H1 (cell line): ENCODE data around the gene NUDT2. TPM values are rescaled to one million over a fixed set of nuclear protein-coding genes. Genes with fewer than 3 reads are reported as not detected.

Experiments
- CTCF ChIA-PET: fragments of 300-600 bp; sonication (Branson Sonifier 250); formaldehyde crosslinking; loops from one replicate; lab custom pipeline; 2021; ENCODE audit not compliant: partially characterized antibody; lab: Charles Lee
- POLR2A ChIA-PET: fragments of 300-600 bp; sonication (Branson Sonifier 250); formaldehyde crosslinking; loops from one replicate; lab custom pipeline; 2021; ENCODE audit warnings: inconsistent platforms; ENCODE audit not compliant: partially characterized antibody; lab: Charles Lee
- DNase-seq, 2 experiments: peaks; one replicate each; pipeline versions ENCODE4 v3.0.0 to v3.0.0-alpha.2; 2010 to 2022; ENCODE audit warnings: low spot score in 2 of 2, low read depth in 1 of 2, mixed read lengths in 1 of 2
- FAIRE-seq: peaks from 2 replicates; lab custom pipeline; 2011; peaks lifted over from hg19 to GRCh38; lab: Jason Lieb, UNC
- H2AFZ ChIP-seq: 2 replicates; pipeline ENCODE4 v1.8.1; 2012; ENCODE audit warnings: low read length, inconsistent platforms
- H2AK5ac ChIP-seq: 2 replicates; pipeline ENCODE4 v1.6.1; 2013; ENCODE audit warnings: low read depth, low read length
- H2BK120ac ChIP-seq: replicated peaks from 2 replicates; pipeline ENCODE3; 2013; ENCODE audit warnings: low read depth, low read length, inconsistent platforms
- H2BK12ac ChIP-seq: 2 replicates; pipeline ENCODE4 v1.6.1; 2013; ENCODE audit warnings: low read depth, low read length
- H2BK15ac ChIP-seq: 2 replicates; pipeline ENCODE4 v1.6.1; 2013; ENCODE audit warnings: low read length
- H2BK20ac ChIP-seq: 2 replicates; pipeline ENCODE4 v1.6.1; 2013; ENCODE audit warnings: low read length
- H2BK5ac ChIP-seq: 2 replicates; pipeline ENCODE4 v1.6.1; 2013; ENCODE audit warnings: low read depth, low read length
- H3K14ac ChIP-seq: 2 replicates; pipeline ENCODE4 v1.6.1; 2013; ENCODE audit warnings: inconsistent platforms; ENCODE audit not compliant: insufficient read length
- H3K18ac ChIP-seq: 2 replicates; pipeline ENCODE4 v1.6.1; 2013; ENCODE audit warnings: low read length; ENCODE audit errors: extremely low read depth
- H3K23ac ChIP-seq: 2 replicates; pipeline ENCODE4 v1.6.1; 2013; ENCODE audit warnings: inconsistent platforms; ENCODE audit not compliant: insufficient read length
- H3K23me2 ChIP-seq: 2 replicates; pipeline ENCODE4 v1.6.1; 2013; ENCODE audit warnings: low read depth, low read length
- H3K27ac ChIP-seq: 2 replicates; pipeline ENCODE4 v1.6.1; 2011; ENCODE audit warnings: low read depth, low read length, inconsistent platforms
- H3K27me3 ChIP-seq, 4 experiments: replicated peaks in 1 of 4; 1 replicate in 1 of 4; 2 replicates in 3 of 4; pipeline versions ENCODE4 v1.6.1 to v1.8.1; 2011 to 2013; ENCODE audit warnings: low read length in 3 of 4, mild to moderate bottlenecking in 3 of 4, inconsistent platforms in 2 of 4, mixed read lengths in 2 of 4, moderate library complexity in 1 of 4; ENCODE audit not compliant: control insufficient read depth in 3 of 4, insufficient read depth in 3 of 4; ENCODE audit errors: extremely low read depth in 1 of 4
- H3K36me3 ChIP-seq, 4 experiments: 2 replicates each; pipeline versions ENCODE4 v1.6.1 to v1.8.1; 2011 to 2013; ENCODE audit warnings: mild to moderate bottlenecking in 4 of 4, low read length in 3 of 4, moderate library complexity in 2 of 4, control low read depth in 1 of 4, inconsistent platforms in 1 of 4; ENCODE audit not compliant: insufficient read depth in 4 of 4, control insufficient read depth in 2 of 4
- H3K4ac ChIP-seq: replicated peaks from 2 replicates; pipeline ENCODE3; 2013; ENCODE audit warnings: low read length, low read depth, mixed read lengths, inconsistent platforms; ENCODE audit not compliant: insufficient read length
- H3K4me1 ChIP-seq, 4 experiments: replicated peaks in 1 of 4; 1 replicate in 1 of 4; 2 replicates in 3 of 4; pipeline versions ENCODE4 v1.6.1 to v1.8.1; 2011 to 2013; ENCODE audit warnings: low read length in 3 of 4, inconsistent platforms in 2 of 4, mixed read lengths in 1 of 4; ENCODE audit not compliant: insufficient read depth in 4 of 4, control insufficient read depth in 3 of 4
- H3K4me2 ChIP-seq, 2 experiments: 2 replicates each; pipeline versions ENCODE4 v1.6.1 to v1.8.1; 2011 to 2013; ENCODE audit warnings: low read depth in 2 of 2, low read length in 2 of 2, control low read depth in 1 of 2, inconsistent platforms in 1 of 2, mild to moderate bottlenecking in 1 of 2; ENCODE audit not compliant: insufficient read depth in 1 of 2
- H3K4me3 ChIP-seq, 4 experiments: fragments of 200-600, 300-600 bp in 1 of 4; sonication (generic), shearing (Covaris generic), sonication (Bioruptor Twin) in 1 of 4; 2 replicates each; pipeline versions ENCODE4 v1.5.1 to v1.8.1; 2011 to 2016; ENCODE audit warnings: low read length in 4 of 4, low read depth in 3 of 4, control low read depth in 2 of 4, inconsistent platforms in 2 of 4, mild to moderate bottlenecking in 2 of 4, mixed read lengths in 1 of 4, moderate library complexity in 1 of 4; ENCODE audit not compliant: insufficient read depth in 2 of 4; ENCODE audit errors: extremely low read depth in 1 of 4
- H3K56ac ChIP-seq: replicated peaks from 2 replicates; pipeline ENCODE3; 2013; ENCODE audit warnings: low read depth, mild to moderate bottlenecking, mixed read lengths, low read length, inconsistent platforms; ENCODE audit not compliant: insufficient read length
- H3K79me1 ChIP-seq: 2 replicates; pipeline ENCODE4 v1.6.1; 2013; ENCODE audit warnings: low read depth, low read length, control low read depth
- H3K79me2 ChIP-seq, 2 experiments: 2 replicates each; pipeline versions ENCODE4 v1.6.1 to v1.8.1; 2012 to 2013; ENCODE audit warnings: low read length in 2 of 2, mild to moderate bottlenecking in 2 of 2, inconsistent platforms in 1 of 2; ENCODE audit not compliant: insufficient read depth in 2 of 2, control insufficient read depth in 1 of 2
- H3K9ac ChIP-seq, 4 experiments: replicated peaks in 1 of 4; 1 replicate in 1 of 4; 2 replicates in 3 of 4; pipeline versions ENCODE4 v1.6.1 to v1.8.1; 2011 to 2013; ENCODE audit warnings: low read depth in 3 of 4, low read length in 3 of 4, control low read depth in 2 of 4, mild to moderate bottlenecking in 2 of 4, moderate library complexity in 2 of 4, inconsistent platforms in 1 of 4; ENCODE audit errors: extremely low read depth in 1 of 4
- H3K9me3 ChIP-seq, 2 experiments: 2 replicates each; pipeline versions ENCODE4 v1.6.1 to v1.8.1; 2012 to 2013; ENCODE audit warnings: mild to moderate bottlenecking in 2 of 2, moderate library complexity in 2 of 2, control low read depth in 1 of 2, inconsistent platforms in 1 of 2, low read depth in 1 of 2, low read length in 1 of 2, mixed read lengths in 1 of 2; ENCODE audit not compliant: insufficient read depth in 2 of 2
- H4K20me1 ChIP-seq, 2 experiments: replicated peaks in 1 of 2; 2 replicates each; pipeline versions ENCODE3 to v1.8.1; 2011 to 2013; ENCODE audit warnings: inconsistent platforms in 2 of 2, low read length in 2 of 2, mild to moderate bottlenecking in 1 of 2; ENCODE audit not compliant: insufficient read depth in 2 of 2, control insufficient read depth in 1 of 2
- H4K5ac ChIP-seq: 2 replicates; pipeline ENCODE4 v1.6.1; 2013; ENCODE audit warnings: low read length, low read depth, mixed read lengths, inconsistent platforms; ENCODE audit not compliant: insufficient read length
- H4K8ac ChIP-seq: 2 replicates; pipeline ENCODE4 v1.8.0; 2013; ENCODE audit warnings: mild to moderate bottlenecking, moderate library complexity, low read length, inconsistent platforms; ENCODE audit not compliant: insufficient read depth; ENCODE audit errors: extremely low read depth
- H4K91ac ChIP-seq: replicated peaks from 2 replicates; pipeline ENCODE3; 2013; ENCODE audit warnings: low read length, mixed read lengths, inconsistent platforms; ENCODE audit not compliant: insufficient read length
- CHD2 ChIP-seq: IDR thresholded peaks from 2 replicates; pipeline ENCODE4 v1.6.1; 2012; ENCODE audit warnings: low read length, improper control_type of control experiment
- EGR1 ChIP-seq: IDR thresholded peaks from 2 replicates; pipeline ENCODE4 v1.6.1; 2011; ENCODE audit warnings: low read depth, low read length, borderline replicate concordance
- GTF2F1 ChIP-seq: IDR thresholded peaks from 2 replicates; pipeline ENCODE4 v1.6.1; 2012; ENCODE audit warnings: low read depth, low read length, improper control_type of control experiment, borderline replicate concordance
- RXRA ChIP-seq: IDR thresholded peaks from 2 replicates; pipeline ENCODE4 v1.6.1; 2011; ENCODE audit warnings: low read depth, mild to moderate bottlenecking, low read length, moderate library complexity; ENCODE audit not compliant: insufficient read depth
- TAF1 ChIP-seq: IDR thresholded peaks from 2 replicates; pipeline ENCODE4 v1.6.1; 2011; ENCODE audit warnings: mild to moderate bottlenecking, low read depth, low read length
- TBP ChIP-seq: IDR thresholded peaks from 2 replicates; pipeline ENCODE4 v1.6.1; 2011; ENCODE audit warnings: low read depth, low read length, improper control_type of control experiment
- TEAD4 ChIP-seq: IDR thresholded peaks from 2 replicates; pipeline ENCODE4 v1.6.1; 2012; ENCODE audit warnings: low read depth, low read length, inconsistent platforms, mixed read lengths
- ZNF274 ChIP-seq: IDR thresholded peaks from 2 replicates; pipeline ENCODE4 v1.7.0; 2012; ENCODE audit warnings: low read length, borderline replicate concordance; ENCODE audit errors: extremely low read depth
- WGBS, 2 experiments: shearing (Covaris generic) in 1 of 2; methylation state at CpG; one replicate each; pipeline versions ENCODE4 v1.1.6 to v1.1.7; 2013 to 2015; ENCODE audit warnings: low lambda C conversion rate in 2 of 2, mixed read lengths in 2 of 2, inconsistent platforms in 1 of 2, low coverage in 1 of 2, missing lambda C conversion rate in 1 of 2; ENCODE audit not compliant: insufficient replicate concordance in 2 of 2, insufficient coverage in 1 of 2, insufficient read length in 1 of 2; ENCODE audit errors: extremely low coverage in 1 of 2, missing lambda C conversion rate in 1 of 2; 5-methylcytosine and 5-hydroxymethylcytosine counted together
- polyA plus RNA-seq, 7 experiments: library from polyadenylated mRNA; depleted of rRNA in 3 of 7; stranded (reverse) in 5 of 7; unstranded in 2 of 7; fragments of >200 nt in 5 of 7; fragments of 200-250 nt in 2 of 7; gene quantifications; 1 replicate in 5 of 7; 2 replicates in 1 of 7; 4 replicates in 1 of 7; pipeline versions ENCODE4 v1.2.1 to v1.2.3, GENCODE V29; 2011 to 2013; ENCODE audit warnings: missing spikeins in 2 of 7, mixed read lengths in 2 of 7
- total RNA-seq: library from RNA; stranded (reverse); fragmentation: NEBNext Ultra II Directional; extraction: Animal tissue kit (Norgen Biotek cat#: 25700); gene quantifications from 2 replicates; pipeline ENCODE4 v1.2.1, GENCODE V29; 2021
- TF ChIP-seq, protein P1 (sequence below): IDR thresholded peaks from 2 replicates; pipeline ENCODE4 v1.6.1; 2012; ENCODE audit warnings: low read length, inconsistent platforms

NUDT2 gene
- total and polyA plus RNA-seq, 2 of the 8 experiments (the other 6 are each of a cell fraction or from before 2014, with no cell fraction given) = 16.7 to 23.7 TPM

DNA sequence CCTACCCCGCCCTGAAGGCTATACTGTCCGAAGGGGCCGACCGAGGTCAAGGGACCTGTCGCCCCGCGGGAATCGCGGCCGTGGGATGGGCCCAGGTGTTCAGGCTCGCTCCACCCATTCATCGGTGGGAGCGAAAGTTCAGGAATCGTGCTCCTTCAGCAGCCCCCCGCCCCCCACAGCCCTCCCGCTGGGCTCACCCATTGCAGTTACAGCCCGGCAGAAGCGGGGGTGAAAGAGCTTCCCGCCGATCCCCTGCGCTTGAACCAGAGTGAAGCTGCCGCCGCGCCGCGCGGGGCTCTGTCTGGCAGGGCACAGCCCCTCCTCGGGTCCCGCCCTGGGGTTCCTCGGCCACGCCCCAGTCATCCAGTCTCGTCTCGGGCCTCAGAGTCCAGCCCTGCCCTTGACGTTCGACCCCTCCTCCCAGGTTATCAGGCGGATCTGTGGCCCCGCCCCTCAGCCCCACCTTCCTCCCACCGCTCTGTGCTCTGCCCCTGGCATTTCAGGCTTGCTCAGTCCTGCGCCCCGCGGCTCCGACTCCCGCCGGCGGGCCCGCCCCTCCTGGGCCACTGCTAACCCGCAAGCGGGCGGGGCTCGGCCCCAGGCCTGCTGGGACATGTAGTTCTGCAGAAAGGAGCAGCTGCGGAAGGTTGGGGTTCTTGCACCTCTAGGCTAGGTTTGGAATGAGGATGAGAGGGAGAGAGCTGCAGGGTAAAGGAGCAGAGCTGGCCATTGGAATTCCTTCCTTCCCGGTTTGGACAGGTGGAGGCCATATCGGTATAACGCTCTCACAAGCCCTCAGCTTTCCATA is 47.4 kb downstream of the NUDT2 start, which contains the start of gene MYORG:
Gene MYORG (minus strand): TSS at position 303 of the 808 bp plus-strand sequence. CDS start 3,955 bp downstream, outside the sequence.
- Histone ChIP-seq H3K23me2 (peaks cover 33% of the 10 kb centered on the region), H3K56ac (peak within 1 kb of the TSS; percentile 23), H2AK5ac (peak within 1 kb of the TSS; percentile 72; the same call in 1 of the 2 replicates), H2BK12ac (peak within 1 kb of the TSS; percentile 85; the same call in 1 of the 2 replicates), H4K5ac (no peak within 1 kb of the TSS), H3K79me2 (no peaks in the 10 kb centered on the region), H2BK120ac (no peak within 1 kb of the TSS), H3K14ac (no peak within 1 kb of the TSS), H3K23ac (no peak within 1 kb of the TSS), H3K18ac (peak within 1 kb of the TSS; percentile 24), H4K91ac (peak within 1 kb of the TSS; percentile 9), H3K9ac (peak within 1 kb of the TSS in 2 of 4 experiments; percentile 13 to 47; a peak in 2 of 7 replicates), H3K4me2 (peak within 1 kb of the TSS; percentile 82 to 92), H2AFZ (peak within 1 kb of the TSS; percentile 97), H3K36me3 (no peaks in the 10 kb centered on the region), H4K20me1 (peaks cover 0 to 2% of the 10 kb centered on the region in 2 experiments), H3K27ac (no peak within 1 kb of the TSS), H2BK20ac (0 out of 2 replicates have a peak within 1 kb of the TSS, but pooled peaks have one; percentile 15), H3K27me3 (peaks cover 3 to 26% (median 22%) of the 10 kb centered on the region in 4 experiments), H3K4ac (no peak within 1 kb of the TSS), H2BK5ac (0 out of 2 replicates have a peak within 1 kb of the TSS, but pooled peaks have one; percentile 31), H3K4me1 (peaks cover 6 to 15% (median 7%) of the 10 kb centered on the region in 4 experiments), H3K79me1 (no peaks in the 10 kb centered on the region; the same call in 1 of the 2 replicates), H4K8ac (no peak within 1 kb of the TSS; the same call in 1 of the 2 replicates), H3K9me3 (no peaks in the 10 kb centered on the region; a peak in 1 of 4 replicates), H3K4me3 (peak within 1 kb of the TSS; percentile 61 to 75 (median 68)), H2BK15ac (peak within 1 kb of the TSS; percentile 88; the same call in 1 of the 2 replicates)
- DNase-seq (peak; percentile 98), FAIRE-seq (peak; percentile 92)
- ChIA-PET CTCF (interaction anchor here (0.6 to 19.4 kb wide), 11 partner anchors 10 to 657 kb away, joined by 3 to 350 read pairs (median 3); no protein-coding TSS in a partner anchor), POLR2A (interaction anchor here (0.6 to 1.3 kb wide), 10 partner anchors 11 to 197 kb away, joined by 3 to 4 read pairs (median 4); partner anchors contain the start of gene UBAP1)
- WGBS, 2 experiments = 0% methylated on average over 30 of the region's 54 CpGs; no CpG with 5 or more reads in 1 of the 2 experiments
- TF ChIP-seq TEAD4 = peak; percentile 56; the same call in 1 of the 2 replicates
- TF ChIP-seq TBP = no peak
- no peak for TF ChIP-seq GTF2F1
- no peak for TF ChIP-seq EGR1
- TF ChIP-seq, protein P1, sequence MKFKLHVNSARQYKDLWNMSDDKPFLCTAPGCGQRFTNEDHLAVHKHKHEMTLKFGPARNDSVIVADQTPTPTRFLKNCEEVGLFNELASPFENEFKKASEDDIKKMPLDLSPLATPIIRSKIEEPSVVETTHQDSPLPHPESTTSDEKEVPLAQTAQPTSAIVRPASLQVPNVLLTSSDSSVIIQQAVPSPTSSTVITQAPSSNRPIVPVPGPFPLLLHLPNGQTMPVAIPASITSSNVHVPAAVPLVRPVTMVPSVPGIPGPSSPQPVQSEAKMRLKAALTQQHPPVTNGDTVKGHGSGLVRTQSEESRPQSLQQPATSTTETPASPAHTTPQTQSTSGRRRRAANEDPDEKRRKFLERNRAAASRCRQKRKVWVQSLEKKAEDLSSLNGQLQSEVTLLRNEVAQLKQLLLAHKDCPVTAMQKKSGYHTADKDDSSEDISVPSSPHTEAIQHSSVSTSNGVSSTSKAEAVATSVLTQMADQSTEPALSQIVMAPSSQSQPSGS = no peak
- TF ChIP-seq CHD2 = no peak; the same call in 1 of the 2 replicates
- TF ChIP-seq RXRA = no peak
- TF ChIP-seq TAF1 = peak; percentile 53; the same call in 1 of the 2 replicates
- TF ChIP-seq ZNF274 = no peak
